AG04449 (cell line): ENCODE measurements around the gene U2SURP.

Experiments
- CTCF ChIA-PET: fragments of 350-600 bp; formaldehyde crosslinking; extraction: SDS; loops from one replicate; lab custom pipeline; 2021; ENCODE audit warnings: antibody characterized with exemption; lab: Yijun Ruan, JAX
- POLR2A ChIA-PET: fragments of 400-600, 350-600 bp; formaldehyde crosslinking; extraction: SDS; loops from one replicate; lab custom pipeline; 2020; ENCODE audit warnings: antibody characterized with exemption, inconsistent platforms; lab: Yijun Ruan, JAX
- DNase-seq: peaks from one replicate; pipeline ENCODE4 v3.0.0-alpha.2; 2010; ENCODE audit warnings: low read depth, low spot score
- H3K4me3 ChIP-seq: 2 replicates; pipeline ENCODE4 v1.5.1; 2011; ENCODE audit warnings: low read depth, mild to moderate bottlenecking, control low read depth, low read length
- CTCF ChIP-seq: IDR thresholded peaks from one replicate; pipeline ENCODE4 v1.5.1; 2011; ENCODE audit warnings: mild to moderate bottlenecking, moderate library complexity, low read length, control low read depth, inconsistent platforms; ENCODE audit not compliant: insufficient read depth; ENCODE audit errors: missing control alignments

The U2SURP gene

GRCh38 chr3:143109861-143110260, 108.5 kb downstream of the U2SURP start:
- ChIA-PET CTCF (no interaction called here), POLR2A (no interaction called here)
- no peak overlapping the region for H3K4me3 ChIP-seq
- TF ChIP-seq CTCF = no peak
- DNase-seq = no peak
